Activated CD4-positive, alpha-beta T cell treated with anti-CD3 and anti-CD28 coated beads, Interleukin-2, amount 10 ng/mL, durations not matched to agents 7 days and 5 days (primary cell): ENCODE data around the gene NEDD4L. TPM values are rescaled to one million over a fixed set of nuclear protein-coding genes. Genes with fewer than 3 reads are reported as not detected.
"Not testable (repeated sequence)": the region's sequence is repeated elsewhere in the genome, so short reads cannot be mapped to it uniquely, and the experiment has no call there.

ENCODE experiments used
- CTCF ChIA-PET: fragments of 350-600 bp; sonication (Branson Sonifier 250); formaldehyde crosslinking; loops from one replicate; lab custom pipeline; 2021; ENCODE audit warnings: antibody characterized with exemption; lab: Charles Lee
- POLR2A ChIA-PET: fragments of 350-600 bp; sonication (Branson Sonifier 250); formaldehyde crosslinking; loops from one replicate; lab custom pipeline; 2021; ENCODE audit warnings: antibody characterized with exemption; lab: Charles Lee
- DNase-seq: peaks from one replicate; pipeline ENCODE4 v3.0.0-alpha.2; 2020
- H3K27ac Mint-ChIP-seq: one replicate; pipeline ENCODE4 v1.8.0; 2021; ENCODE audit warnings: mild to moderate bottlenecking, moderate library complexity, mixed read lengths
- H3K27me3 Mint-ChIP-seq: one replicate; pipeline ENCODE4 v1.8.0; 2021; ENCODE audit warnings: mixed read lengths
- H3K36me3 Mint-ChIP-seq: one replicate; pipeline ENCODE4 v1.8.0; 2021; ENCODE audit warnings: low read depth, mixed read lengths
- H3K4me1 Mint-ChIP-seq: one replicate; pipeline ENCODE4 v1.8.0; 2021; ENCODE audit warnings: mixed read lengths
- H3K4me3 Mint-ChIP-seq: one replicate; pipeline ENCODE4 v1.8.0; 2021; ENCODE audit warnings: mild to moderate bottlenecking, moderate library complexity, mixed read lengths
- H3K9me3 Mint-ChIP-seq: one replicate; pipeline ENCODE4 v1.8.0; 2021; ENCODE audit warnings: mixed read lengths
- total RNA-seq, 2 experiments: library from RNA; stranded (reverse); gene quantifications; one replicate each; pipeline ENCODE4 v1.2.3, GENCODE V29; 2021

Gene NEDD4L
- total RNA-seq, 2 experiments from 2014 or later: 5.6 to 8.1 TPM

DNA sequence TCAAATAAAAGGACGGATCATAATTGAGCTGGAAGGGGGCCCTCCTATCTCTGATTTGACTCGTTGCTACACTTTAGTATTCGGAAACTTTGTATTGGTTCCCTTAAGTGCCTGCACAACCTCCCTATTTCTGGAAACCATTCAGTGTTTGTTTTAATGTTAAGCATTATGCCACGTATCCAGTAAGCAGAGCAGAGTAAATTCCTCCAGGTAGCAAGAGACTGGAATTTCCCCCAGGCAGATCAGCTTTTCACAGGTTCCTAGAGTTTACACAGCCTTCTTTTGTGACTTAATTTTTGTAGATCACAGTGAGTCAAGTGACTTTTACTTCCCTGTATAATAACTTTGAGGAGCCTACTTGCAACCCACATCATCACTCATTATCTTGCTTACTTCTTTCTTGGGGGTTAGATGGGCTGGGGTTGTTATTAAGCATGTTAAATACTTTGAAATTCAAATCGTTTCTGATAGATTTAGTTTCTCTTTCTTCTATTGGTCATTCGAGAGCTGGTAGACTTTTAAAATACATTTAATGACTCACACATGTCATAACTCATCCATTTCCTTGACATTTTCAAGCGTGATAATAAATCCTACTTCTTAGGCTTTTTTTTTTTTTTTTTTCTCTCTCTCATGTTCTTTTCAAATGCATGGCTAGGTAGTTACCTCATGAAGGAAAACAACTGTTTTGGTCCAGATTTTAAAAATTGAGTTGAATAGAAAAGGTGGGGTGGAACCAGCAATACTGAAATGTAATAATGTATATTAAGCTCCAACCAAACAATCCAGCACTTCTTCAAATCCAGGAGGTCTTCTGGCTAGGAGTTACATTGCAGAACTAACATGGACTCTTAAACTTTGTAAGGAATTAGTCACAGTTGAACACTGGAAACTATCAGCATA is 219.3 kb downstream of the NEDD4L start:
- no peaks in the 10 kb centered on the region for H3K9me3 Mint-ChIP-seq
- DNase-seq: no peak
- no peaks in the 10 kb centered on the region for H3K4me1 Mint-ChIP-seq
- no peak overlapping the region for H3K4me3 Mint-ChIP-seq
- H3K27ac Mint-ChIP-seq: no peak overlapping the region
- ChIA-PET POLR2A (interaction anchor here (0.7 kb wide), 2 partner anchors 44 to 505 kb away, joined by 3 to 4 read pairs; no protein-coding TSS in a partner anchor), CTCF (no interaction called here)
- no peaks in the 10 kb centered on the region for H3K36me3 Mint-ChIP-seq
- peaks cover 4% of the 10 kb centered on the region for H3K27me3 Mint-ChIP-seq

GRCh38 chr18:58264075-58264474 is 220.0 kb downstream of the NEDD4L start:
- Mint-ChIP-seq H3K27ac (no peak overlapping the region), H3K27me3 (peaks cover 4% of the 10 kb centered on the region), H3K4me1 (no peaks in the 10 kb centered on the region), H3K36me3 (no peaks in the 10 kb centered on the region), H3K4me3 (no peak overlapping the region), H3K9me3 (no peaks in the 10 kb centered on the region)
- ChIA-PET POLR2A (interaction anchor here (0.7 kb wide), 1 partner anchor 504 kb away, joined by 4 read pairs; no protein-coding TSS in a partner anchor), CTCF (no interaction called here)
- no peak for DNase-seq

- Mint-ChIP-seq H3K4me1 (no peaks in the 10 kb centered on the region), H3K4me3 (no peak overlapping the region), H3K27ac (no peak overlapping the region), H3K9me3 (no peaks in the 10 kb centered on the region), H3K36me3 (no peaks in the 10 kb centered on the region), H3K27me3 (peaks cover 4% of the 10 kb centered on the region)
- DNase-seq: no peak
- ChIA-PET CTCF (no interaction called here), POLR2A (no interaction called here)
Measured at GRCh38 chr18:58264840-58265239, 220.8 kb downstream of the NEDD4L start.

GRCh38 chr18:58265489-58265888 is 221.5 kb downstream of the NEDD4L start:
- H3K9me3 Mint-ChIP-seq, H3K4me3 Mint-ChIP-seq, H3K36me3 Mint-ChIP-seq, POLR2A ChIA-PET, H3K27me3 Mint-ChIP-seq, DNase-seq, H3K27ac Mint-ChIP-seq, CTCF ChIA-PET, H3K4me1 Mint-ChIP-seq: not testable (repeated sequence)

- no peak for DNase-seq
- H3K36me3 Mint-ChIP-seq: no peaks in the 10 kb centered on the region
- CTCF ChIA-PET: no interaction called here
- H3K4me3 Mint-ChIP-seq: no peak overlapping the region
- POLR2A ChIA-PET: no interaction called here
- no peaks in the 10 kb centered on the region for H3K4me1 Mint-ChIP-seq
- H3K27me3 Mint-ChIP-seq: no peaks in the 10 kb centered on the region
- H3K27ac Mint-ChIP-seq: no peak overlapping the region
- H3K9me3 Mint-ChIP-seq: no peaks in the 10 kb centered on the region
Measured at GRCh38 chr18:58266291-58266690, 222.3 kb downstream of the NEDD4L start.

DNA sequence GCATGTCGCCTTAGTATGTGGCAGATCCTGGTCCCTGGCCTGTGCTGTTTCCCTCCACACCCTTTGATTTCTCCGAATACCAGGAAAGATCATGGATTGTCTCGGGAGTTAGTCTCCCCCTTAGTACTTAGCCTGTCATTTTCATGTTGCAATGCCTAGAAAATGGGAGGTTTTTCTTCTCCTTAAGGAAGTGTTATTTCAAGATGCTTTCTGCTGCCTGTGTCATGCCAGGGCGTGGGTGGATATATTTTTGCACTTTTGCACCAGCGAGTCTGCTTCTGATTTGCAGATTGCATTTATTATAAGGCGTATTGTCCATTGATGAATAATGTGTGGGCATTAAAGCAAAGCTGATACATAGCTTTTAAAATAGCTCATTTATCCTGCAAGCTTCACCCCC is 223.5 kb downstream of the NEDD4L start:
- Mint-ChIP-seq H3K27ac (no peak overlapping the region), H3K36me3 (no peaks in the 10 kb centered on the region), H3K27me3 (no peaks in the 10 kb centered on the region), H3K9me3 (no peaks in the 10 kb centered on the region), H3K4me1 (peaks cover under 1% of the 10 kb centered on the region), H3K4me3 (no peak overlapping the region)
- POLR2A ChIA-PET: no interaction called here
- CTCF ChIA-PET: no interaction called here
- DNase-seq: no peak

DNA sequence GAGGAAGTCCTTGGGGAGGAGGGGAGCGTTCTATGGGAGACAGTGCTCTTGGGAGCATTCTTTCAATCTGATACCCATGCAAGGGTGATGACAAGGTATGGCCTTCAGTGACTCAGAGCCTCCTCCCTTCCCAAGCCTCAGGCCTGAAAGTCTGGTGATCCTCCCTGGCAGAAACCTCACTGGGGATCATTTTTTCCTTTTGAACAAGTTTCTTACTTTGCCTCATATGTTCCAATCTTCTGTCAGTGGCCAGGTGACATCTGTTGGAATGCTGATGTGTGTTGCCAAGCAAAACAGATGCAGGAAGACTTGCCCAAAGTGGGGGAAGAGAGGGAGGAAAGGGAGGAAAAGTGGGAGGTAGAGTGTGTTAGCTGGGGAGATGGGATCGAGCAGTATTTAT is 224.8 kb downstream of the NEDD4L start:
- ChIA-PET CTCF (no interaction called here), POLR2A (no interaction called here)
- no peak overlapping the region for H3K4me3 Mint-ChIP-seq
- H3K36me3 Mint-ChIP-seq: no peaks in the 10 kb centered on the region
- no peak for DNase-seq
- H3K27me3 Mint-ChIP-seq: no peaks in the 10 kb centered on the region
- H3K9me3 Mint-ChIP-seq: peaks cover 3% of the 10 kb centered on the region
- H3K27ac Mint-ChIP-seq: no peak overlapping the region
- peaks cover 9% of the 10 kb centered on the region for H3K4me1 Mint-ChIP-seq

DNA sequence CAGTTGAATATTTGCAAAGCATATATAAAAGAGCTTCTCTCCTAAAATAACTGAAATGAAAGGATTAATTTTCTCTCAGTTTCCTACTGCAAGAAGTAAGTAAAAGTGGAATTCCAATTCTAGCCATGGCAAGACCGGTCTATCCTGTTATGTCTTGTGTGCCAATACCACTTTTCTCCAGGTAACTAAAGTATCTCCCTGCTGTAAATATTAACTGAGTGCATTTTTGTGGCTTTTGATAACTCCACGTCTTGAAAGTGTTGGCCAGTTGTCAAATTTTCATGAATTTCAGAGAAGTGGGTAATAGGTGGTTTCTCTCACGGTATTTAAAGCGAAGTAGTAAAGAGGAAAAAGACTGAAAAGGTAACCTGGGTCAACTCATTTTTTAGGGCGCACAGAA is 225.9 kb downstream of the NEDD4L start:
- CTCF ChIA-PET: no interaction called here
- Mint-ChIP-seq H3K27ac (no peak overlapping the region), H3K27me3 (no peaks in the 10 kb centered on the region), H3K9me3 (peaks cover 3% of the 10 kb centered on the region), H3K36me3 (no peaks in the 10 kb centered on the region), H3K4me1 (peaks cover 9% of the 10 kb centered on the region), H3K4me3 (no peak overlapping the region)
- POLR2A ChIA-PET: no interaction called here
- no peak for DNase-seq

GRCh38 chr18:58270396-58270795 is 226.4 kb downstream of the NEDD4L start:
- Mint-ChIP-seq H3K9me3 (peaks cover 3% of the 10 kb centered on the region), H3K36me3 (no peaks in the 10 kb centered on the region), H3K4me3 (no peak overlapping the region), H3K27me3 (no peaks in the 10 kb centered on the region), H3K27ac (no peak overlapping the region), H3K4me1 (peaks cover 9% of the 10 kb centered on the region)
- ChIA-PET POLR2A (no interaction called here), CTCF (no interaction called here)
- DNase-seq: no peak

DNA sequence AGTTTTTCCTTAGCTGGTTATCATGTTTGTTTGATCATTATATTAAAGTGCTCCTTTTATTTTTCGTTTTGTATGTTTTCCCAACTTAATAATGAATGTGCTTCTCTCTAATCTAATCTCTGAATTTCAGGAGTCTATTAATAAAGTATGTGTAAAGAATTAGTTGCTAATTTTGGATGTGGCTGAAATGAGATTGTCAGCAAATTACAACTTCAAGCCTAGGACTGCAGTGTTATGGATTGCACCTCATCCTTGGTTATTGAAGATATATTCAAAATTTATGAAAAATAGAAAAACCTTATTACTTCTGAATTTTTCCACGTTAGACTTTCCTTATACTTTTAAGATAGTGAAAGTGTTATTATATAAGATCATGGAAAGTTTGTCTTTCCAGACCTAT is 227.7 kb downstream of the NEDD4L start:
- no peaks in the 10 kb centered on the region for H3K36me3 Mint-ChIP-seq
- no peak for DNase-seq
- H3K9me3 Mint-ChIP-seq: peaks cover 3% of the 10 kb centered on the region
- H3K27ac Mint-ChIP-seq: no peak overlapping the region
- CTCF ChIA-PET: no interaction called here
- H3K4me3 Mint-ChIP-seq: no peak overlapping the region
- POLR2A ChIA-PET: no interaction called here
- H3K27me3 Mint-ChIP-seq: no peaks in the 10 kb centered on the region
- H3K4me1 Mint-ChIP-seq: peaks cover 9% of the 10 kb centered on the region

DNA sequence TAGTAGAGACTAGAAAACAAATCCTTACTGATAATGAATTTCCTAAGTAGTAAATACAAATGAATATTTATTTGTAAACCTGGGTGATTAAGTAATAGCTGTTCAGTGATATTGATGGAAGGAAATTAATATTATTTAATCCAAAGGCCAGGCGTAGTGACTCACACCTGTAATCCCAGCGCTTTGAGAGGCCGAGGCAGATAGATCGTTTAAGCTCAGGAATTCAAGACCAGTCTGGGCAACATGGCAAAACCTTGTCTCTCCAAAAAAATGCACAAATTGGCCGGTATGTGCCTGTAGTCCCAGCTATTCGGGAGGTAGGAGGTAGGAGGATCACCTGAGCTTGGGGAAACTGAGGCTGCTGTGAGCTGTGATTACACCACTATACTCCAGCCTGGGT is 228.2 kb downstream of the NEDD4L start:
- Mint-ChIP-seq H3K4me3 (no peak overlapping the region), H3K27ac (no peak overlapping the region), H3K9me3 (peaks cover 3% of the 10 kb centered on the region), H3K27me3 (no peaks in the 10 kb centered on the region), H3K4me1 (peaks cover 9% of the 10 kb centered on the region), H3K36me3 (no peaks in the 10 kb centered on the region)
- ChIA-PET CTCF (no interaction called here), POLR2A (no interaction called here)
- no peak for DNase-seq

GRCh38 chr18:58272779-58273435 is 228.9 kb downstream of the NEDD4L start:
- CTCF ChIA-PET: no interaction called here

GRCh38 chr18:58275176-58275575 is 231.2 kb downstream of the NEDD4L start:
- Mint-ChIP-seq H3K4me1 (peaks cover 9% of the 10 kb centered on the region), H3K27ac (no peak overlapping the region), H3K36me3 (no peaks in the 10 kb centered on the region), H3K9me3 (peaks cover 3% of the 10 kb centered on the region), H3K4me3 (no peak overlapping the region), H3K27me3 (no peaks in the 10 kb centered on the region)
- ChIA-PET POLR2A (no interaction called here), CTCF (no interaction called here)
- DNase-seq: no peak

More at GRCh38 chr18:58272779-58273435, 228.9 kb downstream of the NEDD4L start:
- no peaks in the 10 kb centered on the region for H3K27me3 Mint-ChIP-seq
- DNase-seq: no peak
- peak overlapping the region; percentile 64 for H3K27ac Mint-ChIP-seq
- H3K36me3 Mint-ChIP-seq: no peaks in the 10 kb centered on the region
- POLR2A ChIA-PET: no interaction called here
- H3K9me3 Mint-ChIP-seq: peaks cover 3% of the 10 kb centered on the region
- H3K4me1 Mint-ChIP-seq: peaks cover 9% of the 10 kb centered on the region
- H3K4me3 Mint-ChIP-seq: no peak overlapping the region
